Activated CD4-positive, CD25-positive, alpha-beta regulatory T cell treated with anti-CD3 and anti-CD28 coated beads, Interleukin-2, amount 50 U/mL, for 24 hours (primary cell): ENCODE results near the gene WDFY2.

Source experiments
- ATAC-seq, 2 donors: fragments of 150-1000 bp; cut with Tn5 transposase; one replicate each; pipeline ENCODE4 v1.10.0; 2021; ENCODE audit warnings: mild to moderate bottlenecking in 1 of 2, moderate library complexity in 1 of 2

Gene WDFY2

DNA sequence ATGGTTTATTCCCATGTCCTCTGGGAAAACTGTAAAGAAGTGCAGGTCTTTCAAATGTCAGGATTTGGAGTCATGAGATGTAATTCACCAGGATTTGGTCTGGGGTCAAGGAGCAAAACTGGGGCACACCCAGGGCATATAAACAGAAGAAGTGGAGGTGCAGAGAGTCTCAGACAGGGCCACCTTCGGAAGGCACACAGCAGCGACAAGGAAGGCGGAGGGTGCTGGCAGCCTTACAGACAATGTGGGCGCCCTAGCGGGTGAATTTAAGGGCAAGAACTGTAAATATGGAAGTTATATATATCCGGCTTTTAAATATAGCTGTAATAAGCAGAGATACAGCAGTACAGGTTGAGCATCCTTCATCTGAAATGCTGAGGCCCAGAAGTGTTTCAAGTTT, 188.5 kb downstream of the WDFY2 start:
- no peak for ATAC-seq

DNA sequence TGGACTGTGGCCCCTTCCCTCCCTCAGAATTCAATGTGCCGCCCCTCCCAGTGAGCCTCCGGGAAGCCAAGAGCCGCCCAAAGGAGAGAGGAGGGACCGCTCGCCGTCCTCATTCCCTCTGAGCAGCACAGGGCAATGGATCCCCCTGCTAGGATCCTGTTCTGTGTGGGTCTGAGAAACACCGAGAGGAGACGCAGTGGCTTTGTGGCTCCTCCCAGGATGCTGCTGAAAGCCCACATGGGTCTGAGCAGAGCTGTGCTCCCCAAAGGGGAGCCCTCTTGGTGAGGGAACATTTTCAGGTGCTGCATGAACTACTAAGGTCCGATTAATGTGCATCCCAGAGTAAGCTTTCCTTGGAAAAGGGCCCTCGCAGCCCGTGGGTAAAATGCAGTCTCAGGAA, 189.3 kb downstream of the WDFY2 start:
- no peak for ATAC-seq

DNA sequence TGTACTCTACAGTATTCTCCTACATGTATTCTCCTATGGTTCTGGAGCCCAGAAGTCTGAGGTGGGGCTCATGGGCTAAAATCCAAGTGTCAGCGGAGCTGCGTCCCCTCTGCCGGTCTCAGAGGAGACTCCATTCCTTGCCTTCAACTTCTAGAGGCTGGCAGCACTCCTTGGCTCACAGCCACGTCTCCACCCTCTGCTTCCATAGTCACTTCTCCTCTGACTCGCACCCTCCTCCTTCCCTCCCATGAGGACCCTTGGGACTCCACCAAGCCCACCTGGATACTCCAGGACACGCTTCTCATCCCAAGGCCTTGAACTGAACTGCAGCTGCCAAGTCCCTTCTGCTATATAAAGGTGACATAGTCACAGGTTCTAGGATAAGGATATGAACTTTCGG, 191.9 kb downstream of the WDFY2 start:
- no peak for ATAC-seq

DNA sequence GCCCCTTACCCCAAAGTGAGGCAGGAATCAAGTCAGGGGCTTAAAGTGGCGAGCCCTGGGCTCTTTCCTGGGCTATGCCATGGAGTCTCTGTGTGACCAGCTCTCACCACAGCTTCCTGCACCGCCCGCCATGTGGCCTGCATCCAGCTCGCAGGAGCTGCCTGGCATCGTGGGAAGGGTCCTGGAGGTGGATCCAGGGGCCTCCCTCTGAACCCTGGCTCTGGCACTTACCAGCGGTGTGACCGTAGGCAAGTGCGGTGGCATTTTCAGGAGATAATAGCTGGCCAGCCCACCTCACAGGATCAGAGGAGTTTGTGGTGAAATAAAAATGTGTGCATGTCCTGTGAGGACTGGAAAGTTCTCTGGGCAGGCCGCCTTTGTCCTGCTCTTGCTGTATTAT, 193.7 kb downstream of the WDFY2 start:
- ATAC-seq: no peak

DNA sequence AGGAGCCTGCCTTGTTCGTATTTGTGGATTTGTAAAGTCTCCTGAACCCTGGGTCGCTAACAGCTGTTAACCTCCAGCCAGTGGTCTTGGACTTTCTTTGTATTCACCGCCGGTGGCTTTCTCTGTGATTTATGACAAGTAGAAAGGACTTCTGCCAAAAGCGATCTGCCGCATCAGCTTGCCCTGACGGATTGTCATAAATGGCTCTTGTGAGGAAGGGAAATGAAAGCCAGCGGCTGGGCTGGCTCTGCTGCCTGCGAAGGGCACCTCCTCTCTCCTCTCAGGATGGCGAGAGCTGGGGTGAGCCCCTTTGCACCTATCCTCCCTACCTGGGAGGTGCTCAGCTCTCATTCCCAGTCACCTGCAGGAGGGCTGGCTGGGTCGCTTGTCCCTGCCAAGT, 194.1 kb downstream of the WDFY2 start:
- ATAC-seq: no peak

DNA sequence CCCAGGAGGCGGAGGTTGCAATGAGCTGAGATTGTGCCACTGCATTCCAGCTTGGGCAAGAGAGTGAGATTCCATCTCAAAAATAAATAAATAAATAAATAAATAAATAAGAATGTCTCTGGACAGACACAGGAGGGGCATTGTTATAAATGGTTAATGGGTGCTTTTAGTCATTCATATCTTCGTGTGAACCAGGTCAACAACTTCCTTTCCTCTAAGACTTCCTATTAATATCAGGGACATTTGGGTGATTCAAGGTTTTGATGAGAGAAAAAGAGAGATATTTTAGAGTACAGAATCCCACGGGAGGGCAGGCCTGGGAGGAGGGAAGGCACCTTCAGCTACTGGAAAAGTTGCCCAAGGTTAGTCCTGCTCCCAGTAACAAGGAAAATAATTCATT, 195.8 kb downstream of the WDFY2 start:
- ATAC-seq: no peak

DNA sequence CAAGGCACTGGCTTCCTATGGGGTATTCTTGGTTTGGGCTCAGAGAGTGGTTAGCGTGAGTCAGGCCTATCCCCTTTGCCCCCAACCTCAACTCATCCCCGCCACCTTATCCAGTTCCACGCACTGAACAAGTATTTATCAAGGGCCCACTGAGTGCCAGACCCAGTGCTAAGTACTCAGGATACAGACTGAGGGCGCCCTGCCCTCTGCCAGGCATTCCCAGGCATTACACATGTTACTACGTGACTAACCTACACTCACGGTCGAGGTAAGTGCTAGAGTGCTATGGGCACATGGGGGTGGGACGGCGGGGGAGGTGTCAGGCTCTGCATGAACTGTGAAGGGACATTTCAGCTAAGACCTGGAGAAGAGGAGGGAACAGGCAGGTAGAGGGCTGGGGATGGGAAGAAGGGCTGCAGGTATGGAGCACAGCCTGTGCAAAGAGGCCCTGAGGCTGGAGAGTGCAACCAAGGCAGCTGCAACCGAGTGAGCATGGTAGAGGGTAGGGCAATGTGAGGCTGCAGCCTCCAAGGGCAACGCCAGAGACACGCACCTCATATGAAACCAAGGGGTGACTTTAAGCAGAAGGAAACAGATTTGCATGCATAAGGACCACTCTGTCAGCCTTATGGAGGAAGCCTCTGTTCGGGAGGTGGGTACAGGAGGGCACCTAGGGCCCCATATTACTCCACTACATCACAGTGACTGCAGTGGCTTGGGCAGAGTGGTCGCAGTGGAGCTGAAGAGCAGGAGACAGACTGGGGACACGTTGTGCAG, 197.2 kb downstream of the WDFY2 start:
- peak; percentile 32 to 45 for ATAC-seq

DNA sequence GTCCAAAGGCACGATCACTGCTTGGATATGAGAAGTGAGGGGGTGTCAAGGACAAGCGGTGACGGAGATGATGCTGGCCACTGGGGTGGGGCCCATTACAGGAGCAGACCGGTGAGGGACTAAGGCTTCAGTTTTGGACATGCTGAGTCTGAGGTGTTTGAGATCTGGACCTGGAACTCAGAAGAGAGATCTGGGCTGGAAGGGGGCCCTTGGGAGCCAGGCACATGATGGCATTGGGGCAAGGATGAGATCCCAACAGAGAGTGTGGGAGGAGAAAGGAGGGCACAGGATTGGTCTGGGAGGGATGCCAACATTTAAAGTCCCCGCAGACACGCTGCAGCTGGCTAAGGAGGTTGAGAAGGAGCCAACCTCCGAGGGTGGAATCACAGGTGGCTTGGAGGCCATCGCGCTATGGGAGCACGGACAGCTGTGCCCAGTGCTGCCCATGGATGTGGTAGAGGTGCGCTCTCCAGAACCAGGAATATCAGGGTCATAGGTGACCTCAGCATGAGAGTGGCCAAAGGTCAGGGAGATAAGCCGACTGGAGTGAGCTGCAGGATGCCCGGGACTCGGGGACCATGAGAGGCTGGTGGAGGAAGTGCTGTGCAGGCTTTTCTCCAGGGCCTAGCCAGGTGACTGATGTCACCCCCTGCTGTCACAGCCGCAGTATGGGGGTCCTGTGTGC, 197.9 kb downstream of the WDFY2 start:
- no peak for ATAC-seq

DNA sequence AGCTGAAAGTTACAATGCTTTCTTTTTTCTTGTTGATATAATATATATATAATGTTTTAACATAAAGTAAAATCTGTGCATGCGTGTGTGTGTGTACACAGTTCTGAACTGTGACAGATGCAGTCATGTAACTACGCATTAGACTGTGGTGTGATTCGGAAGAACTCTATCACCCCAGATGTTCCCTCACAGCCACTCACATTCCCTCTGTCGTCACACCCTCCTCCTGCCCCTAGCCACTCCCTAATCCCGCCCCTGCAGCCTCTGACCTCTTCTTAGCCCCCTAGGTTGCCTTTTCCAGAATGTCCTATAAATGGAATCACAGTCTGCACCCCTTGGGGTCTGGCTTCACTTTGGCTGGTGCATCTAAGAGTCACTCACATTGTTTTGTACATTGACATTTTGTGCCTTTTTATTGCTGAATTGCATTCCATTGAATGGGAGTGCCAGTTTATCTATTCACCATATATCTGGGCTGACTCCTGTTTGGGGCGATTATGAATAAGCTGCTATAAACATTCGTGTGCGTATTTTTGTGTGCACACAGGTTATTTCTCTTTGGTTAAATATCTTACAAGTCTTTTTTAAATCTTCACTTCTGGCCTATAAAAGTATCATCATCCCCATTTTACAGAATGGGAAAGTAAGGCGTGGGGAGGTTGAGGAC, 199.3 kb downstream of the WDFY2 start:
- no peak for ATAC-seq

DNA sequence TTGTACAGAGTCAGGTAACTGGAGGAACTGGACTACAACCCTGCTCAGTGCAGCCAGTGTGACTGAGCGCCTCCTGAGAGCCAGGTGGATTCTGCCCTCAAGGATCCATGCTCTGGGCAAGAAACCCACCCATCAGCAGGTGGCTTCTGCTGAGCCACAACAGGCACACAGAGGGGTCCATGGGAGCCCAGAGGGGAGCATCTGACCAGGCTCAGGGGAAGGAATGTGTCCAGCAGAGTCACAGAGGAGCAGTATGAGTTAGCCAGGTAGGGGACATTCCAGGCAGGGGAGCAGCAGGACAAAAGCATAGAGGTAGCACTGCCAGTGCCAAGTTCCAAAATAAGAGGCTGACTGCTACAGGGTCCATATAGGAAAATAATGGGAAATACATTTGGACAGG, 199.8 kb downstream of the WDFY2 start:
- no peak for ATAC-seq

DNA sequence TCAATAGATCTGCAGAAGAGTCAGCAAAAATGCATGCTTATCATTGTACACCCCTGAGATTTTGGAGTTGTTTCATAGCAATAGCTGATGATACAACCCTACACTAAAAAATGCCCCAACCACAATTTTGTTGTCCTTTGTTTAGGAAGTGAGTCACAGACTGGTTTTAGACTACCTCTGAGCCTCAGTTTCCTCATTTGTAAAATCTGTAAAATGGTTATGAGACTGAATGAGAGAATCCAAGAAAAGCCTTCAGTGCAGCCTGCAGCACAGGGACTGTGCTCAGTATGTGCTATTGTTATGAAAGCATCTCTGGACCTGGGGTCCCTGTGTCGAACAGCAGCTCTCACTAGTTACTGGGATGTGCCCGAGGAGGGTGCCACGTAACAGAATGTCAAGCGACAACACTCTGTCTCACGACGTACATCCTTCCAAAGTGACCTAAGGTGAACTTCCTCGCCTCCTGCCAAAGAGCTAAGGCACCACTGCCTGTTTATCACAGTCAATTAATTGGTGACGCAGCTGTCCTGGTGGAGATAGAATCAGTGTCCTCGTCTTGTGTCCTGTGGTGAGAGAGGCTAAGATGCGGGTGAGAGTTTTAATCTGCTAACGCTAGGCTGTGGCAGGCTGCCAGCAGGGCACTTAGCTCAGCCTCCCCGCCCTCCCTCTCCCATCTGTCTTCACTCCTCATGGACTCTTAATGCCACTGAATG, 201.6 kb downstream of the WDFY2 start:
- ATAC-seq: no peak

DNA sequence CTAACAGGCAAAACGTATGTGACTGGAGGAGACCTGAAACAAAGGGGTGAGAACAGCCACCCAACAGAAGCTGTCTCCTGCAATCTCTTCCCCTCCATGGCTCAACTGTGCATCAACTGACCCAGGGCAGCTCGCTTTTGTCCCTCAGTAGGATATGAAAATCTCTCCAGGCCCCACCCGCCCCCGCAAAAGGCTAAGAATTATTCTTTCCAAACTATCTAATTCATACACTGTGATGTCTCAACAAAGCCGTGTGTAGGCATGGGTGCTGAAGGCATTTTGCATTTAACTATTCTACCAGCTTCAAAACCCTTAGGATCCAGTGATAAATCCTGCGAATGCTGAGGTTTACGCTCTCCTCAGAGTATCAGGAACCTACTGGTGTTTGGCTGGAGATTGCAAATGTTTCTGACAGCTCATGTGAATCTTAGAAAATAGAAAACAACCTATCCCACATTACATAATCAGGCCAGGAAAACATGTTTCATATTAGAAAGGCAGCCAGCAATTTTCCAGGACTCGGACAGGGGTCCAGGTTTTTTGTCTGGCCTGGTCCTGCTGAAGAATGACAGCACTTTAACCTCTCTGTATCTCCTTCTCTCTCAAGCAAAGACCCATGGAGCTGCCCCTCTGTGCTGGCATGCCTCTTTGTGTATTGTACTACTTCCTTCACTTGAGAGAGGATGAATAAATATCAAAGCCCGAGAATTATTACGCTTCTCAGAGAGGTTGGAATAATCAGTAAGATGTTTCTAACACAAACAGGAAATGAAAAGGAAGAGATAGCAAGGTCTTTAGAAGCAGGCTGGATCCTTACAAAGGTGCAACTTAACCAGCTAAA, 202.4 kb downstream of the WDFY2 start:
- no peak for ATAC-seq

DNA sequence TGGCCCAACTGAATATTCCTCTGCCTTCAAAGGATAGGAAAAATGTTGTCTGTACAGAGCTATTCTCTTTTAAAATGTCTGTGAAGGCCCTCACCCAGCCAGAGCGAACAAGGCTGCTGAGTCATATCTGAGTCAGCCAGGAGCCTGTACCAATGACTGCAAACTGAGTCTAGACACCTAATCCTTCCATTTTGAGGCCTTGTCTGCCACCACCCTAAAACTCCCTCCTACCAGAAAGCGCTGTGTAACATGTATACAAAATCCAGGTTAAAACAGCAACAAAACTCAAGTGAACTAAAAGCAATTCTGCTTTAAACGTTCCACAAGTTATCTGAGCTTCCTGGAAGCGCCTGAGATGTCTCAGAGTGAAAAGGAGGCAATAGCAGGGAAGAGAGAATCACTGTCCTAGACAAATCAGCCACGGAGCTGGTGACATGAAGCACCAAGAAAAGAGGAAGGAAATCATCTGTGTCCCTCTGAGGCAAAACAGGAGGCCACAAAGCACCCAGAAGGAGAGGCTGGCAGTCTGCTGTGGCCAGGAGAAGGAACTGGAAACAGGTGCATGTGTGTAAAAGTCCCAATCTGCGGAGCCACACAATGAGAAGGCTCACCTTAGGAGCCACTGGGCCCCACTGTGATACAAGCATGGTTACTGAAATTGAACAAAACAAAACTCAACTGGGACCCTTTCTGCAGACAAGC, 209.5 kb downstream of the WDFY2 start:
- peak; percentile 96 to 97 for ATAC-seq

DNA sequence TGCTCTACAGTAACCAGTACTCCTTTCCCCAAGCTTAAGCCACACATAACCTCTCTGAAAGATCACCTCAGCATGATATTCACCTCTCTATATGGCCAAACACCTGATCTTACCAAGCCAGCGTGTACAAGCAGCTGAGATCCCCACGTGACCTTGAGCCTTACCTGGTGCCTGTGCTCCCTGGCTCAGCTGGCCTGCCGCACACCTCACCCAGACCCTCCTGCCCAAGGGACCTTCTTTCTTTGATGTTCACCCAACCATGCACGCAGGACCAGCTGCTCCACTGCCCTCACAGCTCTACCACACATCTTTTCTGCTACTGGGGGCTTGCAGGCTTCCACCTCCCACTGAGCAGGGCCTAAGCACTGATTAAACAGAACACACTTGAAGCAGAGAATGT, 210.7 kb downstream of the WDFY2 start:
- no peak for ATAC-seq

DNA sequence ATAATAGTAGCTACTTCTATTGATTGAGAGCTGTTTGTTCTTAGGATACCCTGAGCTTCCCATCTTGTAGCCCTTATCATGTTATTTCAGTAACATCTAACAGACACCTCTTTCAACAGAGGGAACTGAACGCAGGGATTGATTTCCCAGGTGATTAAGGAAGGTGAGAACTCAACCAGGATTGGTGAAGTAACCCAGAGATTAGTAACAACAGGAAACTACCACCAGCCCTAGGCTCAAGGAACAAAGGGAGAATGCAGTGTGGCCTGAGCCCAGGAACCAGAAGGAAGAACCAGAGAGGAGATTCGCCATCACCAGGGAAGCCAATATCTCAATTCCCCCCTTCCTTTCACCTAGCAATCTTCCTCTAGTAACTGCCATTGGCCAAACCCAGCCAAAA, 211.2 kb downstream of the WDFY2 start:
- no peak for ATAC-seq

DNA sequence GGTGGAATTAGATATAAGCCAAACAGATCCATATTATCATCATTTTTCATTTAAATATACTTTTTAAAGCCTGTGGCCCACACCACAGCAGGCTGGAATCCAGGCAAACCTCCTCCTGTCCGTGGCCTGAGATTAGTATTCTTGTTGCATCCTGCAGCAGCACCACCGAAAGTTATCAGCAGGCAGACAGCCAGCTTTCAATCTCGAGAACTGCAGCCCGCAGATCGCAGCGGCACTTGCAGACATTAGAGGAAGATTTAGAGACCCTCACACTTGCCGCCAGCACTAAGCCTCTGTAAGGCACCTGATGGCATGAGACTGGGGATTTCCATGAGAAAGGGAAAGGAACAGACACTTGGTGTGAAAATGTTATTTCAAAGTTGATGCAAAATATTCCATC, 212.3 kb downstream of the WDFY2 start:
- no peak for ATAC-seq

DNA sequence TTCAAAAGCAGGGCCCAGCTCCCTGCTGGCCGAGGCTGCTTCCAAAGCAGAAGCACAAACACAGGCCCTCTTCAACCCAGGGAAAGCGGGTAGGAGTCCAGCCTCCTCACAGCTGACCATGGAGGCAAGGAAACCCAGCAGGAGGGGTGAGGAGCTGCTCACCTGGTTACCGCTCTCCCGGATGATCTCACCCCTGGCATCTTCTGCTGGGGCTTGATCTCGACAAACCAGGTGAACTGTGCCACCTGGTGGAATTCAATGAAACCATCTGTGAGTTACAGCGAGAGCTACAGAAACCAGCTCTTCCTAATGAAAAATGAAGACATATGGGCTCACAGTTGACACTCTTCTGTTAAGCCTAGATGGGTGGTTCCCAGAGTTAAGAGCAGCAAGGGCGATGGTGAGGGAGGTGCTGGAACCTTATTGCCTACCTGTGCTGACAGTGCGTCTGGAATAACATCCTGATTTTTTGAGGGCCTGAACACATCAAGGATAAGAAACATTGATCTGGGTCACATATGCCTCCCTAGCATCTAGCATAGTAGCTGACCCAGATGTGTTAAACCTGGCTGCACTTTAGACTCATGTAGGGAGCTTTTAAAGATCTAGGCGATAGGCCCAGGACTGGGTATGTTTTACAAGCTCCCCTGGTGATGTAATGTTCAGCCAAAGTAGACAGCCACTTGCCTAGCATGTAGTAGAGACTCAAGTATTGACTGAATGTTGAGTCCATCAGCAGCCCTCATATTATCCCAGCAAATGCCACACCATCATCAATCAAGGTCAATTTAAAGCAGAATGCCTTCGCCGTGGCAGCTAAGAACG, 213.6 kb downstream of the WDFY2 start:
- ATAC-seq: peak in 1 of 2 donors; percentile 29

DNA sequence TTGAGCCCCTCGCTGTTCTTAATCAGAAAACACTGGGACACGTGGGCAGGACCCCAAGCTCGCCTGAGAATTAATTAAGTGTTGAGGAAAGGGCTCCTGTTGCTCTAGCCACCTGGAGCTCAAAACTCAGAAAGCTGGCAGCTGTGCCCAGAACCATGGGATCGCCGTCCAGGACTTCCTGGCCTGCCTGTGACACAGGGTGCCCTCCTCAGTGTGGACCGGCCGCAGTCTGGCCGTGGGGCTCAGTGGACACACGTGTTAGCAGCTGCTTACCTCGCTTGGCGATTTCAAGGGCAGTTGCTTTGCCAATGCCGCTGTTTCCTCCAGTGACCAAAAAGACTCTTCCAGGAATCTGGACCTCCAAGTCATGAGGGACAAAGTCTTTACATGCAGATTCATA, 215.0 kb downstream of the WDFY2 start:
- ATAC-seq: no peak

DNA sequence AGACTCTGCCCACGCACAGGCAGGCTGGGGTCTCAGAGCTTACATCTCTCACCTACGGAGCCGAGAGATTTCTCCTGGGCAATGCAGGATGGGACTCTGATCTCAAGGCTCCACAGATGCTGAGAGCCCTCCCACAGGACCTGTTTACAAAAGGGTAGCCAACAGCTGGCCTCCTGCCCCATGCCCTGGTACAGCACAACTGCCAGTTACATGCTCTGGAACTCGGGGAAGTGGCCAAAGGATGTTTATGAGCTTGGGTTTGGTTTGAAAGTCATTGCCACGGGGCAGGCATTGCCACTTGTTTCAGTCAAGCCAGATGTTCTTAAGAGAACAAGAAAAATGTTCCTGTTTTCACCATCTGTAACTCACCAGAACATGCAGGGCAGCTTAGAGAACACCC, 216.2 kb downstream of the WDFY2 start:
- no peak for ATAC-seq

DNA sequence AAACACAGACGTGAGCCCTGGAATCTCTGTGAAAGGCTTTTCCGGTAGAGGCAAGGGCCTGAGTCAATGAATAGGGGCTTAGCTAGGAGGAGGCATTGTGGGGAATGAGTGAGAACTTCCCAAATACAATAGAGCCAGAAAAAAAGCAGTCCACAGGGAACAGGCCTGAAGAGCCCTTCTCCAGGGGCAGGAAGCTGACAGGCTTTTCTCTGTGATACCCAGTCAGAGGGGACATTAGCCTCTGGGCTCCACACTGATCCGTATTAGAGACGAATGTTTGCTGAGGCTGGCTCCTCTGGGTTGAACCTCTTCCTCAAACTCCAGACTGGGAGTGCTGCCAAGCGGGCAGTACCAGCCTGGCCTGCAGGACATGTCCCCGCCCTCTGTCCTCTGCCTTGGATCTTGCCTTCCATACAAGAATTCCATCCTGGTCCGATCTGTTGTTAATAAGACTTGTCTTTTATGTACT, 217.4 kb downstream of the WDFY2 start:
- ATAC-seq: no peak
